GM19372 (cell line): ENCODE data around the gene F13A1.

ENCODE experiments used
- ATAC-seq: cut with Tn5 transposase; IDR thresholded peaks from one replicate; pipeline ENCODE4 v1.9.1; 2021; ENCODE audit warnings: mild to moderate bottlenecking, low read depth, moderate library complexity; ENCODE audit not compliant: unreplicated experiment

F13A1 gene

DNA sequence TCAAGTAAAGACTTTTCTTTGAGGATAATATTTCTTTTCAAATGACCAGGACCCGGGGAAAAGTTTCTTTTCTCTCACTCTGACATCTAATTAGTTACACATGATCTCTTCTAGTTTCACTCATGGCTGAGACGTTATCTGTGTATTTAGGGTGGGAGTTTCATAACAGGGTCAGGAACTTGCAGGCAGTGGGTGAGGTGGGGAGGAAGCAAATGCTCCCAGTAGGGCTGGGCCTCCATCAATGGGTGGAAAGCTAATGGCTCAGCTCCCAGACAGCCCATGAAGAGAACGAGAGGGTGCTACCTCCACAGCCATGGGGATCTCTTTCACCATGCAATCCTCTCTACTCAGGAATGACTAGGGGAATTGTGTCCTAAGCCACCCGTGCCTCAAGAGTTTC is 119.3 kb downstream of the F13A1 start:
- no peak for ATAC-seq

DNA sequence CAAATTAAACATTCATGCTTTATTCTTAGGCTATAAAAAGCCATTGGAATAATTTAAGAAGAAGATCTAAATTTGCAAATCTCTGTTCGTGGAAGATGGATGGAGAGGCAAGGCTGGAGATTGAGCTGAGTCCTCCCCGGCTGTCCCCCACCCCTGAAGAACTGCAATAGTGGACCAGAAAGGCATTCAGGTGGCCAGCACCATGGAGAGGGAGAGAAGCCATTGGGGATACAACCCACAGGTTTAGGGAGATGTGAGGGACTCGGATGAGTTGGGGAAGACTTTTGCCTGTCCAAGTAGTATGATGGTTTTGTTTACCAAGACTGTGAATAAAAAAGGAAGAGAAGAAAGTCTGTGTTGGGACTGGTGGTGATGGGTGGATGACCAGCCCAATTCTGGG is 120.8 kb downstream of the F13A1 start:
- ATAC-seq = no peak

- no peak for ATAC-seq
Observed at GRCh38 chr6:6196762-6197161, 123.7 kb downstream of the F13A1 start.

GRCh38 chr6:6195080-6195479 is 125.4 kb downstream of the F13A1 start:
- no peak for ATAC-seq

GRCh38 chr6:6193221-6193745 is 127.2 kb downstream of the F13A1 start:
- no peak for ATAC-seq

GRCh38 chr6:6191909-6192308 is 128.6 kb downstream of the F13A1 start:
- ATAC-seq = no peak

DNA sequence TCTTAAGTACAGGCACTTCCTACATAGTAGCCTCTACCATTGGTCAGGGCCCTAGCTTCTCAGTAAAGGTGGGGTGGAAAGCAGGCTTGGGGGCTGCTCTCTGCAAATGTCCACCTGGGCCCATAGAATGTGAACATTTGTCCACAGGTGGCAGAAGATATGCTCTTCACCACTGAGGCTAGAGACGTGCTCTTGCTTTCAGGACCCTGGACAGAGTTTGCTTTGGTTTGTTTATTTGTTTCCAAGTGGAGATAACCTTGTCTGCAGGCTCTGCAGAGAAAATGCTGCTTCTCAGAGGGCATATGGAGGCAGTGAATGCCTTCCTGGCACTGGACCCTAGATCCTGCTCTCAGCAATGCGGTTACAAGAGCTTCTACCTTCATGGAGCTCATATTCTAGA is 129.0 kb downstream of the F13A1 start:
- no peak for ATAC-seq

- no peak for ATAC-seq
Observed at GRCh38 chr6:6180684-6181083, 139.8 kb downstream of the F13A1 start.

GRCh38 chr6:6179858-6180623 is 140.4 kb downstream of the F13A1 start:
- ATAC-seq = no peak

- ATAC-seq = no peak
Observed at GRCh38 chr6:6178795-6179194, 141.7 kb downstream of the F13A1 start.

GRCh38 chr6:6177754-6178153 is 142.7 kb downstream of the F13A1 start:
- ATAC-seq = no peak

- no peak for ATAC-seq
Observed at GRCh38 chr6:6176586-6177228, 143.8 kb downstream of the F13A1 start.

- no peak for ATAC-seq
Observed at GRCh38 chr6:6176127-6176526, 144.3 kb downstream of the F13A1 start.

DNA sequence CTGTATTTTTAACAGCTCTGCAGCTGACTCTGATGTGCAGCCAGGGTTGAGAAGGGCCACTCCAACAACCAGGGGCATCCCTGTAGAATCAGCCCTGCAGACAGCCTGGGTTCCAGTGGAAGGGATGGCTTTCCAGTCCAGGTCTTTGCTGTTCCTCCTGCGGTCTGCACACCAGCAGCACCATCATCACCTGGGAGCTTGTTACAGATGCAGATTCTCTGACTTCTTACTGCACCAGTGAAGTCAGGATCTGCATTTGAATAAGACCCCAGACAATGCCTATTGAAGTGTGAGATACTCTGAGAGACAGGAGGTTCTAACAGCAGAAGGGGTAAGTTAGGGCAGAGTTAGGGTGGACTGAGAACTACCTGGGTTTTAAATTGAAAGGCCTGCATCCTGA is 151.3 kb downstream of the F13A1 start:
- ATAC-seq = no peak

- no peak for ATAC-seq
Observed at GRCh38 chr6:6166064-6166463, 154.4 kb downstream of the F13A1 start.

DNA sequence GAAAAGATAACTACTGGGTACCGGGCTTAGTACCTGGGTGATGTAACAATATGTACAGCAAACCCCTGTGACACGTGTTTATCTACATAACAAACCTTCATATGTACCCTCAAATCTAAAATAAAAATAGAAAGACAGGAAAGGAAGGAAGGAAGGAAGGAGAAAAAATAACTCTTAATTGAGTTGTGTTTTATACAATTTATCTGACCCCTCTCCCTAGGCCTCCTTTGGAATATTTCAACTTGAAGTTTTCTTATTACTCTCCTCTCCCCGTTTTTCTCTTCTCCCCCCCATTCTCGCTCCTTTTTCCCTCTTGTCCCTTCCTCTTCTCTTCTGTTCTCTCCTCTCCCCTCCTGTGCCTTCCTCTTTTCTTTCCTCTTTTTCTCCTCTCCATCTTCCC is 156.1 kb downstream of the F13A1 start:
- no peak for ATAC-seq

GRCh38 chr6:6154335-6154734 is 166.1 kb downstream of the F13A1 start:
- ATAC-seq = no peak

- ATAC-seq = no peak
Observed at GRCh38 chr6:6152060-6152459, 168.4 kb downstream of the F13A1 start.

GRCh38 chr6:6148192-6148815 is 172.2 kb downstream of the F13A1 start:
- no peak for ATAC-seq

DNA sequence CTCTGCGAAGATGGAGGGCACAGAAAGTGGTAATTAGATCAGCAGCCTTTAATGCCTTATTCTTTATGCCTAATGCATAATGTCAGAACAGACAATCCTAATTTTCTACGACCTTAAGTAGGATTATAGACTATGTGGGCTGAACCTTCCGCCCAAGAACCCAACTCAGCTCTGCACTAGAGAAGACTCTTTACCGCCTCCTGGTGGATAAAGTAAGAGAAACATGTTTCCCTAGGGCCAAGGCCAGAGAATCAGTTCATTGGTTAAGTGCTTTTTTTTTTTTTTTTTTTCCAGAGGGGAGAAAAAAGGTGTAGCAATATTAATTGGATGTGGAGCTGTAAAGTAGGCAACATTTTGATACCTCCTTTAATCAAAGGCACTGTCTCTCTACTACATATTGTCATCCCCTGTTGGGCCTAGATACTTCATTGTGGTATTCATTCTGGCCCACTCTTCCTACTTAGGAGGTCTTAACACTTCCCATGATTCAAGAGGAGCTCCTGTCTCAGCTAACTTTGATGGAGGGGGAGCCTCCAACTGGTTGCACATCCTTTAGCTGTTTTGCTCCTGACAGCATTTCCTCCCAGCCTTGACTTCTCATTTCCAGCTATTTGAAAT is 188.9 kb downstream of the F13A1 start:
- ATAC-seq = no peak

GRCh38 chr6:6125495-6125894 is 195.0 kb downstream of the F13A1 start:
- no peak for ATAC-seq
